AG10803 (cell line): Measurements from ENCODE around the gene PRKAG2.

Experiments used
- DNase-seq: peaks from one replicate; pipeline ENCODE4 v3.0.0; 2010; ENCODE audit warnings: low read depth
- H3K4me3 ChIP-seq: 2 replicates; pipeline ENCODE4 v1.5.1; 2011; ENCODE audit warnings: mild to moderate bottlenecking, low read length, control low read depth
- CTCF ChIP-seq: conservative IDR thresholded peaks from 2 replicates; pipeline ENCODE4 v1.5.1; 2011; ENCODE audit warnings: mild to moderate bottlenecking, low read length, control low read depth, inconsistent platforms

The PRKAG2 gene

GRCh38 chr7:151661587-151661986, 215.3 kb downstream of the PRKAG2 start:
- DNase-seq, result no peak
- no peak for TF ChIP-seq CTCF

GRCh38 chr7:151660141-151660540, 216.8 kb downstream of the PRKAG2 start:
- TF ChIP-seq CTCF, result no peak
- H3K4me3 ChIP-seq, result no peak overlapping the region
- DNase-seq, result peak; percentile 24

More at GRCh38 chr7:151661587-151661986, 215.3 kb downstream of the PRKAG2 start:
- H3K4me3 ChIP-seq, result no peak overlapping the region

GRCh38 chr7:151659219-151659618, 217.7 kb downstream of the PRKAG2 start:
- no peak overlapping the region for H3K4me3 ChIP-seq
- TF ChIP-seq CTCF, result no peak
- DNase-seq, result no peak

GRCh38 chr7:151658778-151659177, 218.1 kb downstream of the PRKAG2 start:
- TF ChIP-seq CTCF, result no peak
- H3K4me3 ChIP-seq, result no peak overlapping the region
- DNase-seq, result peak; percentile 31

GRCh38 chr7:151657173-151657572, 219.7 kb downstream of the PRKAG2 start:
- H3K4me3 ChIP-seq, result no peak overlapping the region
- no peak for TF ChIP-seq CTCF
- no peak for DNase-seq

- no peak overlapping the region for H3K4me3 ChIP-seq
- no peak for TF ChIP-seq CTCF
- no peak for DNase-seq
These were observed 221.4 kb downstream of the PRKAG2 start for GRCh38 chr7:151655555-151655954.

- no peak for DNase-seq
- TF ChIP-seq CTCF, result no peak
- H3K4me3 ChIP-seq, result no peak overlapping the region
These were observed 224.8 kb downstream of the PRKAG2 start for GRCh38 chr7:151652111-151652510.
